Activated CD8-positive, alpha-beta memory T cell treated with anti-CD3 and anti-CD28 coated beads, Interleukin-2, amount 50 U/mL, for 24 hours (primary cell): ENCODE results near the gene TPSAB1.
"Not testable (repeated sequence)": the region's sequence is repeated elsewhere in the genome, so short reads cannot be mapped to it uniquely, and the experiment has no call there.

Experiments
- DNase-seq: peaks from one replicate; pipeline ENCODE4 v3.0.0-alpha.2; 2020; ENCODE audit errors: extremely low read depth

TPSAB1 gene

DNA sequence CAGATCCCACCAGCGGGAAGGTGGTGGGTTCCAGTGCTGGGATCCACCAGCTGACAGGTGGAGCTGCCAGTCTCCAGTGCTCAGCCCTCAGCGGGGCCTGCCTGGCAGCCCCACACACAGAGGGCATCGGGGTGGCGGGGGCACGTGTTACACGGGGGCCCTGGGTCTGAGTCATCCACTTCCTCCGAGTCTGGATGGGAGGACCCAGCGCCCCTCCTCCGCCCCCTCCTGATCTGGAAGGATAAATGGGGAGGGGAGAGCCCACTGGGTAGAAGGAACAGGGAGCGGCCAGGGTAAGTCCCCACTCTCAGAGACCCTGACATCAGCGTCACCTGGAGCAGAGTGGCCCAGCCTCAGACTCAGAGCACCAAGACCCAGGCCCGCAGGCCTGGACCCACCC lies at the start of gene TPSAB1:
Gene TPSAB1 (plus strand): TSS at position 270 of the 400 bp plus-strand sequence. CDS start 234 bp downstream, outside the sequence.
- DNase-seq: not testable (repeated sequence)

DNA sequence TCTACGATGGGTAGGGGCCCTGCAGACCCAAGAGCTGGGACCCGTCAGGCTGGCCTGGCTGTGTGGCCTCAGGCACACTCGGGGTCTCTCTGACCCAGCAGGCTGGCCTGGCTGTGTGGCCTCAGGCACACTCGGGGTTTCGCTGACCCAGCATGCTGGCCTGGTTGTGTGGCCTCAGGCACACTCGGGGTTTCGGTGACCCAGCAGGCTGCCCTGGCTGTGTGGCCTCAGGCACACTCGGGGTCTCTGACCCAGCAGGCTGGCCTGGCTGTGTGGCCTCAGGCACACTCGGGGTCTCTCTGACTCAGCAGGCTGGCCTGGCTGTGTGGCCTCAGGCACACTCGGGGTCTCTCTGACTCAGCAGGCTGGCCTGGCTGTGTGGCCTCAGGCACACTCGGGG lies 49.7 kb upstream of the TPSAB1 start:
- DNase-seq: not testable (repeated sequence)

DNA sequence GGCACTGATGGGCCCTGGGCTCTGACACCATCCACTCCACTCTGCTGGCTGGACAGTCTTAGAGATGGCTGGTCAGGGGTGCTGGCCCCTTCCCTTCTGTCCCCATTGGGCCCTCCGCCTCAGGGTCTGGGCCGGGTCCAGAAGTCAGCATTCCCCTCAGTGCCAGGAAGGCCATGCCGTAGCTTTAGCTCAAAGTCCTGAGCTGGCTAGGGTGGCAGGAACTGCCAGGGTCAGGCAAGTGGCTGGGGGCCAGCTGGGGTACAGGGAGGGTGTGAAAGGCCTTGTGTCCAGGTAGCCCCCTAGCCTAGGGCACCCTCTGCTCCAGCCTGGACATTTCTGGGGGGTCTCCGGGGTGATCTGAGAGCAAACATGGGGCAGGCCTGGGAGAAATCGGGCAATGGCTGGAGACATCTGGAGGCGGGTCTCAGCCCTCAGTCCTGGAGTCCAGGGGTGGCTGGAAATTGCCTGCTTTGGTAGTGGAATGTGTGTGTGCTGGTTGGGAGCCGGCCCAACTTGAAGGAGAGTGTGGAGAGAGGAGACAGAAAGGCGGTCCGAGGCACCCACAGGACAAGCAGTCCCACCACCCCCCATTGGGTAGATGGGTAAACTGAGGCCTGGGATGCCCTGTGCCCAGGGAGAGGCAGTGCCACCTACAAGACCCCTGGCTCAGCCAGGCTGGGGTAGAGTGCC lies 48.0 kb upstream of the TPSAB1 start:
- DNase-seq: no peak

DNA sequence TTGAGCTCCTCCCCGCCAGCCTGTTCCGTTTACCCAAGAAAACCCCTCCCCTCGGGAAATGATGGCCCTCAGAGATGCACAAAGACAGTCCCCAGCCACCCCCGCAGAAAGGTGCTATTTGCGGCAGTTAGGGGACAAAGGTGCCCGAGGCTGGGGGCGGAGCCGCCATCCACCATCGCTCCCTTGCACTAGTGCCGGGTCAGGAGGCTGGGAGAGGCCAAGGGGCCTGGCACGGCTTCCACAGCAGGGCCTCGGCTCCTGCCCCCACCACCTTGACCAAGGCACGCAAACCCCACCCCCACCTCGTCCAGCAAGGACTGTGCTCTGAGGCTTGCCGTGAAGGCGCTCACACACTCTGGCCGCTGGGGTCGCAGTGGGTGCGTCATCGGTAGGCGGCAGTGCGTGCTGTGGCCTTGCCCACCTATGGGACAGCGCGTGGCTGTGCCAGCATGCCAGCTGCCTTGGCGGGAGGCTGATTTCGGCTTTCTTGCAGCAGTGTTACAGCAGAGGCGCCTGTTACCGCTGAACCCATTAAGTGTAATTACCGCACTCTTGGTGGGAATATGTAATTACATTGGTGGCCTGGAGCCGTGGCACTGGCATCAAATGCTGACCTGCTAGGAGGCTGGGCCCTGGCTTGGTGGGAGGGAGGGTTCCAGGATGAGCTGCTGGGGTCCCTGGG lies 47.2 kb upstream of the TPSAB1 start:
- DNase-seq: no peak

DNA sequence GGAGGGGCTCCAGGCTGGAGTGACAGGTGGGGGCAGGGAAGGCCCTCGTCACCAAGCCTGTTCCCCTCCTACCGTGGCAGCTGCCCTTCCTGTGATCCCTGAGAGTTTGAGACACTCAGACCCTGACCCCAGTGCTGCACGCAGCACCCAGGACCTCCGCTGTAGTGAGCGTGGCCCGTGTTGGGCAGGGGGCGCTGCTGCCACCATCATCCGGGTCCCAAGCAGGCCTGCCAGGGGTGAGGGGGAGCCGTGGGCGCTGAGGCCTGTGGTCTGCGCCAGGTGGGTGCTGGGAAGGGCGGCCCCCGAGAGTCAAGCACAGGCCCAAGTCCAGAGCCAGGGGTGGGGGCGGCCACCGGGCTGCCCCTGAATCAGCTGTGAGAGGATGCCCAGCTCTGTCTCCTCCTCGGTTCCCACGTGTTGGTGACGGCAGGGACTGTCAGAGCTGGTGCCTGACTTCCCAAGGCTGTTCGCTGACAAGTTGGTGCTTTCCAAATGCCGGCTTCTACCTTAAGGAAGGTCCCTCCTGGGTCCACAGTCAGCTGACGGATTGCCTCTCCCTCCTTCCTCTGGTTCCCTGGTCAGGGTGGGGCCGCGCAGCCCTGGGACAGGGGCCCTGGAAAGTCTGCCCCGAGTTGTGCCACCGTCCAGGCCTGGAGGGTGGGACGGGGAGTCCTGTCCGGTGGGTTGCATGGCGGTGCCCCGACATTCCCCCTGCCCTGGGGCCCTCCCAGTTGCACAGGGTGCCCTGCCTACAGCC lies 46.5 kb upstream of the TPSAB1 start:
- DNase-seq: no peak

DNA sequence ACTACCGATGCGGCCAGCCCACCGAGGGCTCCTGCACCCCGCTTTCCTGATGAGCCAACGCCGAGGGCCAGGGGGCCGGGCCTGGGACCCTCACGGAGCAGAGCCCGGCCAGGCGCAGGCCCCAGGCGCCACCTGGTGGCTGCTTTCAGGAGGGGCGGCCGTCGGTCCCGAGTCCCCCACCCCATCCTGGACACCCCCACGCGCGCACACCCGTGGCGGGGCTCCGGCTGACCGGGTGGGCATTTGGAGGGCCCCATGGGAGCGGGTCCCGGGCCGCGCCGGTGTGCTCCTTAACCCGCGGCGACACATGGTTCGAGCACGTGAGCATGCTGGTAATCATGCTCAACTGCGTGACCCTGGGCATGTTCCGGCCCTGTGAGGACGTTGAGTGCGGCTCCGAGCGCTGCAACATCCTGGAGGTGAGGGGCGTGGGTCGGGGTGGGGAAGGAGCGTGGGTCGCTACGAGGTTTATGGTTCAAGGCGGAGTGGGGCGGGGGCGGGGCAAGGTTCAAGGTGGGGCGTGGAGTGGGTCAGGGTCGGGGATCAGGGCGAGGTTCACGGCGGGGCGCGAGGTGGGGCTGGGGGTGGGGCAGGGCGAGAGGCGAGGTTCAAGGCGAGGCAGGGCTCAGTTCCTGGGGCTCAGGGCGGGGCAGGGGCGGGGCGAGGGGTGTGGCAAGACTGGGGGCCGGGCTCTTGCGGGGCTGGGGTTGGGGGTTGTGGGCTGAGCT lies 45.7 kb upstream of the TPSAB1 start:
- no peak for DNase-seq

DNA sequence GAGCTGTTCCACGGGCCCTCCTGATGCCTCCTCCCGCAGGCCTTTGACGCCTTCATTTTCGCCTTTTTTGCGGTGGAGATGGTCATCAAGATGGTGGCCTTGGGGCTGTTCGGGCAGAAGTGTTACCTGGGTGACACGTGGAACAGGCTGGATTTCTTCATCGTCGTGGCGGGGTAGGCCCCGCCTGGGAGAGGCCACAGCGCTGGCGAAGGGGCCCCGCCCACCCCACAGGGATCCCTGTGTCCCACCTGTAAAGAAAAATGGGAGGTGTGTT lies 45.2 kb upstream of the TPSAB1 start:
- no peak for DNase-seq

DNA sequence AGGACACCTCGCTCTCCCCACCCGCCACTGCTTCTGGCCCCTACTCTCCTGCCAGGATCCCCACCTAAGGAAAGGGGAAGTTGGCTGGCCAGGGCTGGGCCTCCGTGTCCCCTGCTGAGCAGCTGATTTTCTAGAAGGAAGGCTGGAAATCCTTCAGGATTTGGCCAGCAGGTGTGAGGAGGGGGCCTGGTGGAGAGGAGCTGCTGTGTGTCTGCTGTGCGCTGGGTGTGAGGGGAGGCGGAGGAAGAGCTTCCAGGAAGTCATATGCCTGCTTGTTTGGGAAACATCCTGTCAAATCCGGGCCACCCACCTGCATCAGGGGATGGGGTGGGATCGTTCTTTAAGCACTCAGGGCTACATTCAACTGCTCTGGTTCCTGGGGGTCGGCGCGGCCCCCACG lies 44.0 kb upstream of the TPSAB1 start:
- DNase-seq: no peak

DNA sequence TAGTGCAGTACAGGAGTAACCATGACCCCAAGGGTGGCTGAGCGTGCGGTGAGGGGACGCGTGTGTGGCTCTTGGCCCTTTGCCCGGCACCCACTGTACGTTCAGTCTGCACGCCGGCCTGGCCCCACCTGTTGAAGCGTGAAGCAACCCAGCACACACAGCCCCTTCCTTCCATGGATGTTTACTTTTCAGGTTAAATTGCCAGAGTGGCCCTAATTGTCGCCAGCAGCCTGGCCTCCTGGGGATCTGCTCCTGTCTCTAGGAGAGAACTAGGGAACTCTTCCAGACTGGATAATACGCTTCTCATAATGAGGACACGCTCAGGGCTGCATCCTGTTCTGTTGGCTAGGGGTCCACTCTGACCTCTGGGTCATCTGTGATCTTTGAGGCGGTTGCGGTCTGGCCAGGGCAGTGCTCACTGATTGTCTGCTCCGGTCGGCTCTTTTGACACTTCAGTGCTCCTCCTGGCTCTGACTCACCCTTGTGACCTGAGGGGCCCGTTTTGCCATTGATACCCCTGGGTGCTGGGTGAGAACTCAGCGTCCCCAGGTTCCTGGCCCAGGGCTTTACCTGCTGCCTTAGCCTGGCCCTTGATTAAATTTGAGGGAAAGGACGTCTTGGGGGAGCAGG lies 43.2 kb upstream of the TPSAB1 start:
- DNase-seq: no peak

DNA sequence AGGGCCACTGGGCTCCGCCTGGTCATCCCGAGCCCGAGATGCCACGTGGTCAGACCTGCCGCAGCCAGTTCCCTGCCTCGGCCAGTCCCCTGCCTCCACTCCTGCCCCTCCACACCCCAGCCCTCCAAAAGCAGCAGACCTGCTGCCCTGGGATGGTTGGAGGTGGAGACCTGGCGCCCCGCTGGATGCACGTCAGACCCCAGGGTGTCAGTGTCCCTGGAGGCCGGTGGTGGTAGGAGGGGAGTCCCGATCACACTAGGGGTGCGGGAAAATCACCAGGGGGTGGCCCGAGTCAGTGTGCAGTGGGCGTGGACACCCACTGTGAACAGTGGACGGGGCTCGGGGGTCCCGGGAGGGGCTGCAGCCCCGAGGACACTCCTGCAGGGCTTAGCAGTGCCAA lies 42.3 kb upstream of the TPSAB1 start:
- DNase-seq: no peak

DNA sequence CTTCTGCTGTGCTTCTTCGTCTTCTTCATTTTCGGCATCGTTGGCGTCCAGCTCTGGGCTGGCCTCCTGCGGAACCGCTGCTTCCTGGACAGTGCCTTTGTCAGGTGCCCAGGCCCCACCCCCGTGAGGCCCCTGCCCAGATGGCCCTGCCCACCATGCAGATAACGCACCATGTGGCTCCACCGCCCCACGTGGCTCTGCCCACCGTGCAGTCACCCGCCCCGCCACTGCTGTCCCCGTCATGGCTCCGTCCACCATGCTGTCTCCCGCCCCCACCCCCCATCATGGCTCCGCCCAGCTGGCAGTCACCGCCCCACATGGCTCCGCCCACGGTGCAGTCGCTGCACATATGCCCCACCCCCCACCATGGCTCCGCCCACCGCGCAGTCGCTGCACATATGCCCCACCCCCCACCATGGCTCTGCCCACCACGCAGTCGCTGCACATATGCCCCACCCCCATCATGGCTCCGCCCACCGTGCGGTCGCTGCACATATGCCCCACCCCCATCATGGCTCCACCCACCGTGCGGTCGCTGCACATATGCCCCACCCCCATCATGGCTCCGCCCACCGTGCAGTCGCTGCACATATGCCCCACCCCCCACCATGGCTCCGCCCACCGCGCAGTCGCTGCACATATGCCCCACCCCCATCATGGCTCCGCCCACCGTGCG lies 41.7 kb upstream of the TPSAB1 start:
- DNase-seq: not testable (repeated sequence)

DNA sequence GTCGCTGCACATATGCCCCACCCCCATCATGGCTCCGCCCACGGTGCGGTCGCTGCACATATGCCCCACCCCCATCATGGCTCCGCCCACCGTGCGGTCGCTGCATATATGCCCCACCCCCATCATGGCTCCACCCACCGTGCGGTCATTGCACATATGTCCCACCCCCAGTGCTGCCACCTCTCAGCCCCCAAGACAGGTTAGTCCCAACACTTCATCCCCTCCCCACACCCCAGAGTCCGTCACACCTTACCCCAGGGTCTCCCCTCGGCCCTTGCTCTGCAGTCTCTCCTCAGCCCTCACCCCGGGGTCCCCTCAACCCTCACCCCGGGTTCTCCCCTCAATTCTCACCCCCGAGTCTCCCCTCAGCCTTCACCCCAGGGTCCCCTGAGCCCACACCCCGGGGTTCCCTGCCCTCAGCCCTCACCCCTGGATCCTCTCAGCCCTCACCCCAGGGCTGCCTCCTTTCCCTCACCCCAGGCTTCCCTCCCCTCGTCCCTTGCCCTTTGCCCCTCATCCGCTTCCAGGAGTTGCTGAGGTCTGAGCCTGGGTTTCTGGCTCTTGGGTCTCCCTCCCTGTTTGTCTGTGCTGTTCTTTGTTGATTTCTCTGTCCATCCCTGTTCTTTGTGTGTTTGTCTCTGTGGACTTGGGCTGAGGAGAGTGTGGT lies 41.0 kb upstream of the TPSAB1 start:
- no peak for DNase-seq

DNA sequence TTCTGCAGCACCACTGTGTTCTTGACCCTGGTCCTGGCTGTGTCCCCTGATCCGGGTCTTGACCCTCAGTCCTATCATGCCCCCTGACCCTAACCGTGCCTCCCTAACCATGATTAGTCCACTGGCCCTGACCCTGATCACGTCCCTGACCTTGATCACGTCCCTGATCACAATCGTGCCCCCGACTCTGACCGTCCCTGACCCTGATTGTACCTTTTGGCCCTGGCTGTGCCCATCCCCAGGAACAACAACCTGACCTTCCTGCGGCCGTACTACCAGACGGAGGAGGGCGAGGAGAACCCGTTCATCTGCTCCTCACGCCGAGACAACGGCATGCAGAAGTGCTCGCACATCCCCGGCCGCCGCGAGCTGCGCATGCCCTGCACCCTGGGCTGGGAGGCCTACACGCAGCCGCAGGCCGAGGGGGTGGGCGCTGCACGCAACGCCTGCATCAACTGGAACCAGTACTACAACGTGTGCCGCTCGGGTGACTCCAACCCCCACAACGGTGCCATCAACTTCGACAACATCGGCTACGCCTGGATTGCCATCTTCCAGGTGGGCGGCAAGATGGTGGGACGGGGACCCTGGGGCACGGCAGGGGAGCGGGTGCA lies 40.4 kb upstream of the TPSAB1 start:
- DNase-seq: no peak

DNA sequence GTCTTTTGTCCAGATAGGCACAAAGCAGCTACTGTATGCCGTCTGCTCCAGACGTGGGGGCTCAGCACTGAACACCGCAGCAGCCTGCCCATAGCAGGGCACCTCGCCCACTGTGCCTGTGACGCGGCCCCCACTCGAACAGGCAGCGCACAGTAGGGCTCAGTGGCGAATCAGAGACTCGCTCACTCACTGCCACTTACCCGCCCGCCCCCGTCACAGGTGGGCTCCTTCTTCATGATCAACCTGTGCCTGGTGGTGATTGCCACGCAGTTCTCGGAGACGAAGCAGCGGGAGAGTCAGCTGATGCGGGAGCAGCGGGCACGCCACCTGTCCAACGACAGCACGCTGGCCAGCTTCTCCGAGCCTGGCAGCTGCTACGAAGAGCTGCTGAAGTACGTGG lies 39.1 kb upstream of the TPSAB1 start:
- DNase-seq: no peak

DNA sequence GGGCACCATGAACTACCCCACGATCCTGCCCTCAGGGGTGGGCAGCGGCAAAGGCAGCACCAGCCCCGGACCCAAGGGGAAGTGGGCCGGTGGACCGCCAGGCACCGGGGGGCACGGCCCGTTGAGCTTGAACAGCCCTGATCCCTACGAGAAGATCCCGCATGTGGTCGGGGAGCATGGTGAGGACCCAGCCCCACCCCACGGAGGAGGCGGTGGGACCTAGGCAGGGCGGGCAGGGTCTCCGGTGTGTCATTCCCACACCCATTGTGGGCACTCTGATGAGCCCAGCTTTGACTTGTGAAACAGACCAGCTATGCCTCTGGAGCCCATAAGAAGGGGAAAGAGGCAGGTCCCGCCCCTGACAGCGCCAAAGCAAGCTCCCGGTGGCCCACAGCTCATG lies 38.2 kb upstream of the TPSAB1 start:
- DNase-seq: no peak

DNA sequence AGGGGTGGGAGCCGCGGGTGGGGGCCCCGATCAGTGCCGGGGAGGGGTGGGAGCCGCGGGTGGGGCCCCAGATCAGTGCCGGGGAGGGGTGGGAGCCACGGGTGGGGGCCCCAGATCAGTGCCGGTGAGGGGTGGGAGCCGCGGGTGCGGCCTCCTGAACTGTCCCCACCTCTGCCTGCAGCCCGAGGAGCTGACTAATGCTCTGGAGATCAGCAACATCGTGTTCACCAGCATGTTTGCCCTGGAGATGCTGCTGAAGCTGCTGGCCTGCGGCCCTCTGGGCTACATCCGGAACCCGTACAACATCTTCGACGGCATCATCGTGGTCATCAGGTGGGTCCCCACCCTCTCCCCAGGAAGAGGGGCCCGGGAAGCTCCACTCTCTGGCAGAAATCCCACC lies 35.6 kb upstream of the TPSAB1 start:
- no peak for DNase-seq

DNA sequence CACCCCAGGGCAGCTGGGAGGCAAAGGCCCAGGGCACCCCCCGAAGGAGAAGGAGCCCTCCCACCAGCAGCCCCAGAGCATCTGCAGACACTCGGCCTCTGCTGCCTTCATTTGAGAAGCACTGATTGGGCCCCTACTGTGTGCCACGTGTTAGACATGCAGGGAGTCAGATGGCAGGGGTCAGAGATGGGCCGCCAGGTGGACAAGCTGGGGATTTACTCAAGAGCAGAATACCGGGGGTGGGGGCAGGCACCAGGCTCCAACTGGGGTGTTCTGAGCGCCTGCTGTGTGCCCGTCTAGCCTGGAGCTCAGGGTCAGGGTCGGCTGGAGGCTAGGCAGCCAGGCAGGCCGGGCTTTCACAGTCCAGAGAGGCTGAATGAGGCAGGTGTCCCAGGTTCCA lies 34.2 kb upstream of the TPSAB1 start:
- no peak for DNase-seq

DNA sequence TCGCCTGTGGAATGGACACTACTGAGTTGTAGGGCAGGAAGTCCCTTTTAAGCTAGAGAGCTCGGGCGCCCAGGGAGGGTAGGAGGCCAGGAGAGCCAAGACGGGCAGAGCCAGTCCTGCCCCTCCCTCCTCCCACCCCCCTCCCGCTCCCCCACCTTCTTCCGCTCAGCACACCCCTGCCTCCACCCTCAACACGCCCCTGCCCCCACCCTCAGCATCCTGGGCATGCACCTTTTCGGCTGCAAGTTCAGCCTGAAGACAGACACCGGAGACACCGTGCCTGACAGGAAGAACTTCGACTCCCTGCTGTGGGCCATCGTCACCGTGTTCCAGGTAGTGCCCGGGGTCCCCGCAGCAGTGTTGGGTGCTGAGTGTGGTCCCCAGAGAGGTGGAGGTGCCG lies 33.7 kb upstream of the TPSAB1 start:
- DNase-seq: no peak

DNA sequence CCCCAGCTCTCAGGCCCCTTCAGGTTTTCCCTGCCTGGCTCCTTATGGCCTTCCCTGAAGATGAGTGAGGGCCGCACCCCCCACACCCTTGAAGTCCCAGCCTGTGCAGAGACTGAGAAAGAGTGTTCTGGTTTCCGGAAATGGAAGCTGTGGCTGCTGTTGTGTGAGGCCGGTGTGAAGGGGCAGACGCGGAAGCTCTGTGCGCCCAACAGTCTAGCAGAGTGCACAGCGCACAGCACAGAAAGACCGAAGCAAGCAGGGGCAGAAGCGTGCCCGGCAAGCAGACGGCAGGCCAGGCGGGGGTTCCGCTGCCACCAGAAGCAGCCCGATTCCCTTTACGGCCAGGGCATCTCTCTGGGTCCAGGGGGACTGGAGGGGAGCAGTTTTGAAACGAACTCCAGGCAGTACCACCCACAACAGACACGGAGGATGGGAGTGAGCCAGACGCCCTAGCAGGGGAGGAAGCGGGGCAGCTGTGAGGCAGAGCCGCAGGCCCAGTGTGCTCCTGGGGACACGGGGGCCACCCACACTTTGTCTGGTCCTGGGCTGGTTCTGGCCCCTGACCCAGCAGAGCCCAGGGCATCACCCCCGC lies 32.2 kb upstream of the TPSAB1 start:
- DNase-seq: no peak

DNA sequence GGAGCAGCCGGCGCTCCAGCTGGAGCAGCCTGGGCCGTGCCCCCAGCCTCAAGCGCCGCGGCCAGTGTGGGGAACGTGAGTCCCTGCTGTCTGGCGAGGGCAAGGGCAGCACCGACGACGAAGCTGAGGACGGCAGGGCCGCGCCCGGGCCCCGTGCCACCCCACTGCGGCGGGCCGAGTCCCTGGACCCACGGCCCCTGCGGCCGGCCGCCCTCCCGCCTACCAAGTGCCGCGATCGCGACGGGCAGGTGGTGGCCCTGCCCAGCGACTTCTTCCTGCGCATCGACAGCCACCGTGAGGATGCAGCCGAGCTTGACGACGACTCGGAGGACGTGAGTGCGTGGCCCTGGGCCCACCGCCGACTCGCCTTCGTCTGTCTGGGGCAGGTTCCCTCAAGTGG lies 31.4 kb upstream of the TPSAB1 start:
- DNase-seq: no peak
